Stimulated activated CD4-positive, alpha-beta T cell treated with anti-CD3 and anti-CD28 coated beads, Interleukin-4, amount 100 ng/mL, for 4 hours (primary cell): Measurements from ENCODE around the gene IPO7.
A peak's percentile ranks its signal among the peaks of the same experiment; 100 is the strongest.
"Not testable (repeated sequence)": the region's sequence is repeated elsewhere in the genome, so short reads cannot be mapped to it uniquely, and the experiment has no call there.

Experiments used
- DNase-seq, 2 experiments: peaks; one replicate each; pipeline ENCODE4 v3.0.0-alpha.2; 2020

The IPO7 gene

GRCh38 chr11:9399466-9399865 lies 15.0 kb downstream of the IPO7 start:
- no peak for DNase-seq

- DNase-seq: not testable (repeated sequence)
These were observed 17.4 kb downstream of the IPO7 start for GRCh38 chr11:9401884-9402283.

- DNase-seq: no peak
These were observed 44.3 kb downstream of the IPO7 start for GRCh38 chr11:9428706-9429105.

GRCh38 chr11:9438611-9439010 lies 54.2 kb downstream of the IPO7 start:
- no peak for DNase-seq

GRCh38 chr11:9446230-9446629 lies 61.8 kb downstream of the IPO7 start:
- no peak for DNase-seq

GRCh38 chr11:9448576-9449352 lies 64.3 kb downstream of the IPO7 start:
- DNase-seq: no peak

- DNase-seq: not testable (repeated sequence)
These were observed 67.6 kb downstream of the IPO7 start for GRCh38 chr11:9452023-9452422.

GRCh38 chr11:9455722-9456121 lies 71.3 kb downstream of the IPO7 start:
- no peak for DNase-seq

GRCh38 chr11:9459667-9460321 lies 75.3 kb downstream of the IPO7 start:
- DNase-seq: peak; percentile 40 to 53

- DNase-seq: peak; percentile 99 to 100
These were observed 76.0 kb downstream of the IPO7 start, which contains the start of gene ZNF143 for GRCh38 chr11:9460322-9461062. TSS of gene ZNF143 (plus strand) at chr11:9461012. CDS start at chr11:9471309, 10,297 bp downstream.

- DNase-seq: peak; percentile 68 to 73
These were observed 76.8 kb downstream of the IPO7 start for GRCh38 chr11:9461063-9461759.

GRCh38 chr11:9461760-9462134 lies 77.3 kb downstream of the IPO7 start:
- DNase-seq: no peak

GRCh38 chr11:9462172-9462799 lies 77.8 kb downstream of the IPO7 start:
- no peak for DNase-seq

- no peak for DNase-seq
These were observed 78.5 kb downstream of the IPO7 start for GRCh38 chr11:9462806-9463537.

GRCh38 chr11:9470765-9471164 lies 86.3 kb downstream of the IPO7 start:
- no peak for DNase-seq

- DNase-seq: no peak
These were observed 89.0 kb downstream of the IPO7 start for GRCh38 chr11:9473408-9473807.

GRCh38 chr11:9479899-9480298 lies 95.4 kb downstream of the IPO7 start:
- no peak for DNase-seq

GRCh38 chr11:9489080-9489765 lies 104.8 kb downstream of the IPO7 start:
- DNase-seq: no peak

- DNase-seq: no peak
These were observed 105.9 kb downstream of the IPO7 start for GRCh38 chr11:9490376-9490775.

- no peak for DNase-seq
These were observed 109.0 kb downstream of the IPO7 start for GRCh38 chr11:9493492-9493891.

GRCh38 chr11:9494316-9494715 lies 109.9 kb downstream of the IPO7 start:
- DNase-seq: no peak
